GM23338 (cell line): Measurements from ENCODE around the gene FAM83F. TPM values are rescaled to one million over a fixed set of nuclear protein-coding genes. Genes with fewer than 3 reads are reported as not detected.

Source experiments
- ATAC-seq: fragments of 200-7000 bp; cut with Tn5 transposase; 3 replicates; pipeline ENCODE4 v1.9.1; 2020
- DNase-seq: peaks from one replicate; pipeline ENCODE4 v3.0.0-alpha.2; 2015; ENCODE audit warnings: low spot score
- H2AFZ ChIP-seq: fragments of 200-600 bp; sonication (generic); 2 replicates; pipeline ENCODE4 v1.8.0; 2016; ENCODE audit warnings: antibody characterized with exemption, mild to moderate bottlenecking, moderate library complexity
- H3F3A ChIP-seq: fragments of 200-600 bp; sonication (generic); replicated peaks from 2 replicates; pipeline ENCODE4 v1.8.0; 2017; ENCODE audit warnings: antibody characterized with exemption, mixed run types, low read depth
- H3K27ac ChIP-seq: fragments of 200-600 bp; sonication (generic); 2 replicates; pipeline ENCODE4 v1.6.1; 2016; ENCODE audit warnings: low read depth
- H3K27me3 ChIP-seq: fragments of 200-600 bp; sonication (generic); 2 replicates; pipeline ENCODE4 v1.8.0; 2016; ENCODE audit warnings: mild to moderate bottlenecking, mixed run types, moderate library complexity; ENCODE audit not compliant: insufficient read depth
- H3K36me3 ChIP-seq: fragments of 200-600 bp; sonication (generic); 2 replicates; pipeline ENCODE4 v1.8.0; 2016; ENCODE audit warnings: mild to moderate bottlenecking; ENCODE audit not compliant: insufficient read depth
- H3K4me1 ChIP-seq: fragments of 200-600 bp; sonication (generic); 2 replicates; pipeline ENCODE4 v1.8.0; 2016; ENCODE audit warnings: mild to moderate bottlenecking, moderate library complexity; ENCODE audit not compliant: insufficient read depth
- H3K4me2 ChIP-seq: fragments of 200-600 bp; sonication (generic); 2 replicates; pipeline ENCODE4 v1.7.1; 2017; ENCODE audit warnings: mixed run types
- H3K4me3 ChIP-seq: fragments of 200-600 bp; sonication (generic); 2 replicates; pipeline ENCODE4 v1.6.1; 2016; ENCODE audit warnings: mixed run types
- H3K79me2 ChIP-seq: fragments of 200-600 bp; sonication (generic); replicated peaks from 2 replicates; pipeline ENCODE4 v1.8.0; 2017; ENCODE audit warnings: mild to moderate bottlenecking; ENCODE audit not compliant: insufficient read depth
- H3K9me2 ChIP-seq: fragments of 200-600 bp; sonication (generic); 2 replicates; pipeline ENCODE4 v1.8.0; 2017; ENCODE audit not compliant: insufficient read depth
- H4K20me1 ChIP-seq: fragments of 200-600 bp; sonication (generic); replicated peaks from 2 replicates; pipeline ENCODE4 v1.8.0; 2017; ENCODE audit warnings: mild to moderate bottlenecking; ENCODE audit not compliant: insufficient read depth
- H3K27ac Mint-ChIP-seq: 2 replicates; pipeline ENCODE4 v1.8.0; 2020; ENCODE audit warnings: inconsistent platforms, mild to moderate bottlenecking, moderate library complexity, mixed read lengths
- H3K27me3 Mint-ChIP-seq: 3 replicates; pipeline ENCODE4 v1.8.0; 2022; ENCODE audit warnings: low read depth, mild to moderate bottlenecking, moderate library complexity, mixed read lengths, inconsistent platforms; ENCODE audit not compliant: insufficient read depth, poor library complexity
- H3K36me3 Mint-ChIP-seq: 3 replicates; pipeline ENCODE4 v1.8.0; 2021; ENCODE audit warnings: low read depth, mild to moderate bottlenecking, inconsistent platforms, moderate library complexity, mixed read lengths
- H3K4me1 Mint-ChIP-seq: 3 replicates; pipeline ENCODE4 v1.8.0; 2020; ENCODE audit warnings: mild to moderate bottlenecking, inconsistent platforms, mixed read lengths
- H3K4me3 Mint-ChIP-seq: 3 replicates; pipeline ENCODE4 v1.8.0; 2021; ENCODE audit warnings: moderate library complexity, mild to moderate bottlenecking, inconsistent platforms, mixed read lengths
- H3K9me3 Mint-ChIP-seq: 3 replicates; pipeline ENCODE4 v1.8.0; 2020; ENCODE audit warnings: moderate library complexity, mild to moderate bottlenecking, inconsistent platforms, mixed read lengths
- CREB1 ChIP-seq: fragments of 250-450 bp; sonication (Bioruptor Pico); IDR thresholded peaks from 2 replicates; pipeline ENCODE4 v1.5.0; 2020; ENCODE audit warnings: low read depth, mild to moderate bottlenecking, moderate library complexity
- CTCF ChIP-seq, 2 experiments: fragments of 200-600 bp in 1 of 2; sonication (generic) in 1 of 2; conservative IDR thresholded peaks; 2 replicates each; pipeline versions ENCODE4 v1.5.1 to v1.6.1; 2016 to 2017; ENCODE audit warnings: antibody characterized with exemption in 2 of 2, low read depth in 2 of 2, mild to moderate bottlenecking in 2 of 2, moderate library complexity in 1 of 2
- ETS1 ChIP-seq: IDR thresholded peaks from 2 replicates; pipeline ENCODE4 v1.6.1; 2016; ENCODE audit warnings: antibody characterized with exemption
- EZH2 ChIP-seq: fragments of 200-600 bp; sonication (generic); IDR thresholded peaks from one replicate; pipeline ENCODE4 v1.8.0; 2017; ENCODE audit warnings: antibody characterized with exemption, mild to moderate bottlenecking, low read depth; ENCODE audit not compliant: unreplicated experiment
- EZH2phosphoT487 ChIP-seq: fragments of 200-600 bp; sonication (generic); IDR thresholded peaks from one replicate; pipeline ENCODE4 v1.8.1; 2018; ENCODE audit warnings: antibody characterized with exemption; ENCODE audit not compliant: unreplicated experiment
- JUNB ChIP-seq: IDR thresholded peaks from one replicate; pipeline ENCODE4 v1.6.1; 2016; ENCODE audit warnings: antibody characterized with exemption; ENCODE audit not compliant: unreplicated experiment
- POLR2AphosphoS5 ChIP-seq: IDR thresholded peaks from 2 replicates; pipeline ENCODE4 v1.6.1; 2016; ENCODE audit warnings: antibody characterized with exemption, low read depth
- REST ChIP-seq: IDR thresholded peaks from one replicate; pipeline ENCODE4 v1.6.1; 2018; ENCODE audit warnings: antibody characterized with exemption; ENCODE audit not compliant: unreplicated experiment
- ZNF331 ChIP-seq: fragments of 250-450 bp; sonication (Bioruptor Pico); IDR thresholded peaks from 2 replicates; pipeline ENCODE4 v1.5.0; 2020; ENCODE audit warnings: low read depth, mild to moderate bottlenecking, moderate library complexity
- ZNF462 ChIP-seq: fragments of 250-450 bp; sonication (Bioruptor Pico); IDR thresholded peaks from 2 replicates; pipeline ENCODE4 v1.5.0; 2020; ENCODE audit warnings: mild to moderate bottlenecking, moderate library complexity
- polyA plus RNA-seq: library from polyadenylated mRNA; unstranded; fragments of >200 nt; fragmentation: Nextera tagmentation; extraction: Ambion mirVana; gene quantifications from 2 replicates; pipeline ENCODE4 v1.2.1, GENCODE V29; 2016
- total RNA-seq: library from RNA; depleted of rRNA; stranded (reverse); fragments of >200 nt; shearing (Covaris generic); gene quantifications from 2 replicates; pipeline ENCODE4 v1.2.3, GENCODE V29; 2014

The FAM83F gene
- total and polyA plus RNA-seq, 2 experiments from 2014 or later, result 3.7 to 15.9 TPM

GRCh38 chr22:39994041-39994565 lies 651 bp upstream of the FAM83F start:
- DNase-seq, result no peak
- H3K27me3 Mint-ChIP-seq, result peaks cover 20% of the 10 kb centered on the region
- TF ChIP-seq CTCF (conservative IDR thresholded peaks at IDR 0.05; ENCODE audit: low read depth in 2 of 2) (no peak), JUNB (no peak), EZH2phosphoT487 (no peak), ZNF331 (CRISPR knock-in tag) (no peak), ZNF462 (CRISPR knock-in tag) (no peak), POLR2AphosphoS5 (no peak), ETS1 (no peak), CREB1 (CRISPR knock-in tag) (no peak), REST (no peak), EZH2 (no peak)
- Histone ChIP-seq H4K20me1 (0 out of 2 replicates have a peak, but pooled peaks cover 4% of the 10 kb centered on the region), H2AFZ (peak overlapping the region; percentile 69; the same call in 1 of the 2 replicates), H3F3A (peaks cover 28% of the 10 kb centered on the region), H3K27me3 (peaks cover 19% of the 10 kb centered on the region), H3K79me2 (peaks cover 27% of the 10 kb centered on the region), H3K36me3 (no peaks in the 10 kb centered on the region), H3K9me2 (no peaks in the 10 kb centered on the region), H3K4me3 (peak overlapping the region; percentile 55), H3K4me2 (peak overlapping the region; percentile 78), H3K4me1 (peaks cover 53% of the 10 kb centered on the region), H3K27ac (no peak overlapping the region)
- ATAC-seq, result no peak
- no peaks in the 10 kb centered on the region for H3K9me3 Mint-ChIP-seq
- peak overlapping the region; percentile 52 for H3K4me3 Mint-ChIP-seq
- no peaks in the 10 kb centered on the region; the same call in 1 of the 3 replicates for H3K36me3 Mint-ChIP-seq
- no peak overlapping the region for H3K27ac Mint-ChIP-seq
- peaks cover 45% of the 10 kb centered on the region for H3K4me1 Mint-ChIP-seq
